AG09319 (cell line): ENCODE data around the gene HOXC5.

Source experiments
- DNase-seq: peaks from one replicate; pipeline ENCODE4 v3.0.0-alpha.2; 2010; ENCODE audit warnings: low read depth; ENCODE audit errors: extremely low read depth
- CTCF ChIP-seq: IDR thresholded peaks from 2 replicates; pipeline ENCODE4 v1.5.1; 2011; ENCODE audit warnings: low read depth, mild to moderate bottlenecking, inconsistent platforms, low read length, moderate library complexity

The HOXC5 gene

DNA sequence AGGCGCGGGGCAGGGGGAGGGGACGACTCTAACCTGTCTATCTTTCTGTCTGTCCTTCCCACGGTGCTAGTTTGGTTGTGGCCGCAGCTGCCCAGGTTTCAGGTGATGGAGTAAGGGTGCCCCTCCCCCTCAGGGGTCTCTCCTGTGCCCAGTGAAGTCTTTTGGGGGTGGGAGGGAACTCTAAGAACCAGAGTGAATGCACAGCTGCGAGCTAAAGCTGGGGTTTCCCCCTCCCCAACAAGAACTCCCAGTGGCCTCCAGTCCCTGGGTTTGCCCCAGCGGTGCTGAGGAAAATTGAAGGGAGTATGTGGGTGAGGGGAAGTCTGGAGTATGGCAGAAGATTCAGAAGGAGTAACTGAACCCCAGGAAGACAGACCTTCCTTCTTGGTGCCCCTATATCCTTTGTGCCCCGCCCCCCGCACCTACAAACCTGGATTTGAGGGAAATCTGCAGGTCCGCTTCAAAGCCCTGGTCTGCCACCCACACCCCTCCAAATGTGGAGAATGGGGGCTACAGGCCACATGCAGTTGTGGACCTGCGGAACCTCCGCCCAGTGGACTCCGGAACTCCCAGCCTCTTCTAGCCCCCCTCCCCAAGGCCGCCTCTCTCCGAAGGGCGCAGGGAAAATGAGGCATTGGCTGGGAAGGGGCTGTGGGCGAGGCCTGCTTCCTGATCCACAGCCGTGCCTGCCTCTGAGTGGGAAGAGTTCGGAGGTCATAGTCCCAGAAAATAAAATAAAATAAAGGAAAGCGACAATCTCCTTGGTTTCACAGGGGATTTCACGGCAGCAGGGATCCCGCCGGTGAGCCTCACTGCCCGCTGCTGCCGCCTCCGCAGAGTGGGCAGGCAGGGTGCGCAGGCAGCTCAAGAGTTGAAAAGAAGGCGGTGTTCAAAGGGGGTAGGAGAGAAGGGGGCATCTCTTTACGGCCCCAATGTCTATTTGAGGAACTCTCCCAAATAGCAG, 36.3 kb upstream of the HOXC5 start:
- TF ChIP-seq CTCF: no peak
- no peak for DNase-seq

DNA sequence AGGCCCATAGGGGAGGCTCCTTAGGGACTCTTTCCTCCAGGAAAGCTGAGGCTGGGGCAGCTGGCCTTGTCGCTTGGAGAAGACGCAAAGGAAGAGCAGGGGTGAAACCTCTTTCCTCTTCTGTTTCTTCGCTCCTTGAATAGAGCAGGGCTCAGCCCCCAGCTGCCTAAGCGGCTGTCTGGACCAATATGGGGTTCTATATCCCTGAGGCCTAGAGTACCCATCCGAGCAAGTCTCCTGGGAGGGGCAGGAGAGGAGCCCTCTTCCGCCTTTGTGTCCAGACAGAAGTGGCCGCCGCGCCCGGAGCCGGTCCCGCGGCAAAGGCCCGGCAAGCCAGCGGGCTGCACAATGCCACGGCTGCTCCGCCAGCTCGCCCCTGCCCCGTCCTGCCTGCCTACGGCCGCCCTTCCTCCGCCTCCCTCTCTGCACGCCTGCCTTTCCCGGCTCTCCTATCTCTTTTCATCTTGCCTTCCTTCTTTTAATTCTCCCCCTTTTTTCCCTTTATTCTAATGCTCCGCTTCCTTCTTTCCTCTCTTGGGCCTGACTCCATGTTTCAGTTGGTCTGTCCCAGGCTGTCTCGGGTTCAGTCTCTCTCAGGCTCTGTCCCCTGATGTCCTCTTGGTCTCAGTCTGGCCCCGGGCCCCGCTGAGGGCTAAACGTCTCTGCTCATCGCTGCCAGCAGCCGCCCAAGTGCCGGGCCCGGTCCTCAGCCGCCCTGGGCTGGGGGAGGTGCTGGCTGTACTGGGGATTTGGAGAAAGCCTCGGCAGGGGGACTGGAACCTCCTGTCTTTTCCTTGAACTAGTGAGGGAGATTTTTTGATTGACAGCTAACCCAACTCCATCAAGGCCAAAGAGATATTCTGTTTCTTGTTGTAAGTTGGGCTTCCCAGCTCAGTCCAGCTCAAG, 35.4 kb upstream of the HOXC5 start:
- TF ChIP-seq CTCF: no peak
- no peak for DNase-seq

GRCh38 chr12:53998110-53998899, 34.5 kb upstream of the HOXC5 start:
- TF ChIP-seq CTCF: no peak
- no peak for DNase-seq

DNA sequence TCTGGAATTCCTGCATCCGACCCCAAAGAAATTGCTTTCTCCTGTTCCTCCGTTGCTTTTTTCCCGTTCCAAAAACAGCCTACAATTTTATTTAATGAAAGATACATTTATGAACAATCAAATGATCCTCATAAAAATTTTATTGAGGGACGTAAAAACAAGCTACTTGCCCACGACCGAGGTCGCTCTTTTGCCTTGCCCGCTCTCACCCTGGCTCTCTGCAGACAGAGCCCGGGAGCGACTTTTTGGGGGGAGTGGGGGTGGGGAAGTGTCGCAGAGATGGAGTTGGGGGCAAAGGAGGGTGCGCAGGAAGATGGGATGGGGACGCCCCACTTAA, 34.0 kb upstream of the HOXC5 start:
- DNase-seq: no peak
- TF ChIP-seq CTCF: no peak

DNA sequence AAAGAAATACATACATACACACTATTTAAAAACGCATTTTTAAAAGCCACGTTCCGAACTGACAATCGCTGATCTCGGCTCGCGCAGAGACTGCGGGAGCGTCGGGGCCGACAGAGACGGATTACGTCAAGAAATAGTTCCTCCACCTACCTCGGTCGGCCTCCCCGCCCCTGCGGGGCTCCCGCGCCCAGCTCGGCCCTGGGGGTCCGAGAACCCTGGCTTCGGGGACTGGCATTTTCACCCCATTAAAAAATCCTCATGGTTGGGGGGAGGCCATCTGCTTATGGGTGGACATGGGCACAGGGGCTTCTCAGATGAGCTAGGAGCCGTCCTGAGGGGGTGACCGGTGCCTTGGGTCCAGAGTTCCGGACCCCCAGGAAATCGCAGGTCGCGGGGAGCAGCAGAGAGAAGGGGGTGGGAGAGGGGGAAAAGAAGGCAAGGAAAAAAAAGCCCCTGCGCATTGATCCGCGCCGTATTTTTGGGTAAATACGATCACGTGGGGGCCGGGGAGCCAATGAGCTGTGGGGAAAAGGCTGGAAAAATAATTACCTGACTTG, 33.2 kb upstream of the HOXC5 start:
- DNase-seq: no peak
- TF ChIP-seq CTCF: no peak

DNA sequence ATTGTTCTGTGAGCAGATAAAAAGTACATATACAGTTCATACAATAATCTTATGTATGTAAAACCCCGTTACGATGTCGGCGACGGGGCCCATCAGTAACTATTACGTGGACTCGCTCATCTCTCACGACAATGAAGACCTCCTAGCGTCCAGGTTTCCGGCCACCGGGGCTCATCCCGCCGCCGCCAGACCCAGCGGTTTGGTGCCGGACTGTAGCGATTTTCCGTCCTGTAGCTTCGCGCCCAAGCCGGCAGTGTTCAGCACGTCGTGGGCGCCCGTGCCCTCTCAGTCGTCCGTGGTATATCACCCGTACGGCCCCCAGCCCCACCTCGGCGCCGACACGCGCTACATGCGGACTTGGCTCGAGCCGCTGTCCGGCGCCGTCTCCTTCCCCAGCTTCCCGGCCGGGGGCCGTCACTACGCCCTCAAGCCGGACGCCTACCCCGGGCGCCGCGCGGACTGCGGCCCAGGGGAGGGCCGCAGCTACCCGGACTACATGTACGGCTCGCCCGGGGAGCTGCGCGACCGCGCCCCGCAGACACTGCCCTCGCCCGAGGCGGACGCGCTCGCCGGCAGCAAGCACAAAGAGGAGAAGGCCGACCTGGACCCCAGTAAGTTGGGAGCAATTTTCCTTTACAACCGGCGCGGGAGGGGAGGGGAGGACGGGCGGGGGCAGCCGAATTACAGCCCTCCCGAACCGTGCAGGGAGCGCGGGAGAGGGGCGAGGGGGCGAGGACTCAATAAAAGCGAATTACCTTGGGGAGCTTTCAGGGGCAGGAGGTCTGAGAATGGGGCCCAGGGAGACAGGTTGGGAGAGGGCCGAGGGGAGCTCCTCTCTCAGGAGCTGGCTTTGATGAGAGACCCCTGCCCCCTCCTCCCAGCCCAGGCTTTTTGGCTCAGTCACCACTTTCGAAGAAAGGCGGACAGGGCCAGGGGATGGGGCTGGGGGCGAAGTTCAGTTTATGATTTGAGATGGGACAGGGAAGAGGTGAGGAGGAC, 32.4 kb upstream of the HOXC5 start, which contains the start of gene HOXC9:
TSS of gene HOXC9 (plus strand) at position 46 of the 999 bp plus-strand sequence. CDS start at position 74, 28 bp downstream.
- TF ChIP-seq CTCF: no peak
- DNase-seq: no peak
